8988T (cell line): ENCODE results near the gene PXMP4.

ENCODE experiments used
- DNase-seq: peaks from one replicate; pipeline ENCODE4 v3.0.0; 2011

PXMP4 gene

DNA sequence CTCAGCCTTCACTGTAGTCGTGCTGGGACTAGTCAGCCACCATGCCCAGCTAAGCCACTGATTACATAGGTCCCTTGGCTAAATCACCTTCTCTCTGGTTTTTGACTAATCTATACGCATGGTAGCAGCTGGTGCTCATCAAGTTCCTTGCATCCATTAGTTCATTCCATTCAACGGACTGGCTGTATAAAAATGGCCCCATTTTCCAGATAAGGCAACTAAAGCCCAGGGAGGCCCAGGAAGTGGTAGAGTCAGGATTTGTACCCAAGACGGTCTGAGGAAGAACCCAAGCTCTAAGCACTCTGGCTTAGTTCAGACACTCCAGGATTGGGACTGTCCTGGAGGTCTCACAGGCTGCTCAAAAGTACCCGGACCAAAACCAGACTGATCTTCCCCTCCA lies 38.8 kb downstream of the PXMP4 start:
- DNase-seq, result no peak

DNA sequence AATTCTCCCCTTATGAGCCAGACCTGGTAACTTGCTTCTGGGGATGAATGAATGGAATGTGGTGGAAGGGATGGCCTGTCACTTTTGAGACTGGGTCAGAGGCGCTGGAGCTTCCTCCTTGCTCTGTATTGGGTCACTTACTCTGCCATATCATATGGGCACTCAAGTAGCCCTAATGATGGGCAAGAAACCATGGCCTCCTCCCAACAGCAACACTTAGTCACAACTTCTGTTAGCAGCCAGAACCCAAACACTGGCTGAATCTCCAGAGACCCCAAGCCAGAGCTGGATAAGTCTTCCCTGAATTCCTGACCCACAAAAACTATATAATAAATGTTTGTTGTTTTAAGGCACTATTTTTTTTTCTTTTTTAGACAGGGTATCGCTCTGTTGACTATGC lies 39.4 kb downstream of the PXMP4 start:
- peak; percentile 14 for DNase-seq

- peak; percentile 20 for DNase-seq
Measured at GRCh38 chr20:33679758-33680485, 40.2 kb downstream of the PXMP4 start.

GRCh38 chr20:33677991-33678702 lies 42.0 kb downstream of the PXMP4 start:
- DNase-seq, result peak; percentile 26

GRCh38 chr20:33676652-33677645 lies 43.2 kb downstream of the PXMP4 start:
- DNase-seq, result peak; percentile 24

DNA sequence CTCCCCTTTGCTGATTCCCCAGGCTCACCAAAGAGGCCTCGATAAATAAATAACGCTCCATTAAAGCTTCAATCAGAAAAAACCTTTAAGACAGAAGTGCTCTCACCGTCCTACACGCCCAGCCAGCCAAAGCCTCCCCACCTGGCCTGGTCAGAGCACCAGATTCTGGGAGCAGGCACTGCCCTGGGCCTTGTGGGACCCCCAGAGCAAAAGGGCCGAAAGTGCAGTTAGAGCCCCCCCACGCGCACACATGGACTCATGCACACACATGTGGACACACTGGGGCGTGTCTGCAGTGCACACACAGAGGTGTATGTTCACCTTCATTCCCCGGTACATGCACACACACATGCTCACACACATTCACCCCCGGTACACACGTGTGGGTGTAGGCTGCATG lies 44.0 kb downstream of the PXMP4 start:
- DNase-seq, result peak; percentile 28

DNA sequence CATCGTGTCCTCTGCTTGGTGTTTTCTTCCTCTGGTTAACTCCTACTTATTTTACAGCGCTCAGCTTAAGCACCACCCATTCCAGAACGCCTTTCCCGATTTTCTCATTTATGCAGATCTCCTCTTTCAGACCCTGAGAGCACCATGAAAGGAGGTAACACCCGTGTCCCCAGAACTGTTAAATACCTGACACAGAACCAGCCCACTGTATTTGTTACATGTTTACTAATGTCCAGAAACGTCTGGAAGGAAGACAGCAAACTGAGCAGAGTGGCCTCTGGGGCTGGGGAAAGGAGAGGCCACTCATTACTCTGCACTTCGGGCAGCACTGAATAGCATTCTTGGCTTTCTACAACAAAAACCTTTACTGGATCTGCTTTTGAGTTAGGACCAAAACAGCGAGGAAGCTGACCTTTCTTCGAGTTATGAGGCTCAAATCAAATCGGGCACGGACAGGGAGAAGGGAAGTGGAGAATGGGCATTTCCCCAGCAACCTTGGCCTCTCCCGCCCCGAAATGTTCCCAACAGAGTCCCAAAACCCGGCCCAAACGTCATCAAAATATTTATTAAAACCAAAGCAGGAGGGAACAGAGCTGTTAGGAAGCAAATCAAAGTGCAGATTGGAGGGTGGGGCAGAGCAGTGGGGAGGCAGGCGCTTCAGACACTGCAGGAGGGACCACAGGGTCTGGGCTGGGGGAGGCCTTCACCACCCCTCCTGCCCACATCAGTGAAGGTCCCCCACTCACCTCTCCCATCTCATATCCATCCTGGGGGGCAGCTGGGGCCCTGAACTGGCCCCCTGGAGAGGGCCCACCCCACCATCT lies 44.8 kb downstream of the PXMP4 start:
- peak; percentile 24 for DNase-seq

- peak; percentile 94 for DNase-seq
Measured at GRCh38 chr20:33674294-33675135, 45.6 kb downstream of the PXMP4 start, which contains the start of gene NECAB3. Gene NECAB3 (minus strand): TSS chr20:33674428. CDS start chr20:33674352, 76 bp downstream.

DNA sequence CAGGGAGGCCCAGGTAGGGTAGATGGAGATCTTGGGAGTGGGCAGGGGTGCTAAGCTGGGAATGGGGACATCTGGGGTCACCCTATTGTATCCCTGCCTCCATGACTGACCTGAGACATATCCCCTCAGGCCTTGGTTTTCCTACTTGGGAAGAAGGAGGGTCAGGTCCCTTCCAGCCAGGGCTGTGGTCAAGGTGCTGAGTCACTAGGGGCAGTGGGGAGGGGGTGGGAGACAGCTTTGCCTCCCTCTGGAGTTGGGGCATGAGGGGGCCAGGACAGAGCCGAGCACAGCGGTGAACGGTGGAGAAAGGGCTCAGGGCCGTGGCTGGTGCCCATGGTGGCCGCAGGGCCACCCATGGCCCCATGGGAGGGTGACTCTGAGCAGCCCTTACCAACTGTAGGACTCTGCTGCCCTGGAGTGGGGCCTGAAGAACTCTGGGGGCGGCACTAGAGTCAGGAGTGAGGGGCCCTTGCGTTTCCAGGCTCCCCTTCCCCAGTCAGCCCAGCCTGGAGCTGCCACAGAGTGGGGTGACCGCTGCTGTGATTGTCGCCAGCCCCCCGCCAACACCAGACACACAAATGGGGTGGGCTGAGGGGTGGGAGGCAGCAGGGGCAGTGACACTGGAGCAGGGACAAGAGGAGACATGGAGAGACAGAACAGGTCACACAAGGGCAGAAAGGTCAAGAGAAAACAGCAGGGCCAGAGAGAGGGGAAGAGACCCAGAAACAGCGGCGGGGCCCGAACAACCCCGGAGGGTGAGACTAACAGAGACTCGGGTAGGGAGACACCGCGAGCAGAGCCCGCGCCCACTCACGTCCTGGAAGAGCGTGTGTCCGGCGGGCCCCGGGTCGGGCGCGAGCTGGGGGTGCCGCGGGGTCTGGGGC lies 46.5 kb downstream of the PXMP4 start:
- peak; percentile 67 for DNase-seq

DNA sequence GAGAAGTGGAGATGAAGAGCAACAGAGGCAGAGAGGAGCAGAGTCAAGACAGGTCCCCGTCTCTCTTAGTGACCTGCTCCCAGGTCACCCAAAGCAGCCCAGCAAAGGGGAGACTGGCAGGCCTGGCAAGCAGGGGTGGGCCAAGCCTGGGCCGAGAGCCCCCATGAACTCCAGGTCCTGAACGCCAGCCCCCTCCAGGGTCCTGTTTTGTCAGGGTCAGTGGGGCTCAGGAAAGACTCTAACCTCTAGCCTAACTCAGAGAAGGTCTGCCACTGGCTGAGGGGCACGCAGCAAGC lies 47.0 kb downstream of the PXMP4 start:
- DNase-seq, result peak; percentile 32

DNA sequence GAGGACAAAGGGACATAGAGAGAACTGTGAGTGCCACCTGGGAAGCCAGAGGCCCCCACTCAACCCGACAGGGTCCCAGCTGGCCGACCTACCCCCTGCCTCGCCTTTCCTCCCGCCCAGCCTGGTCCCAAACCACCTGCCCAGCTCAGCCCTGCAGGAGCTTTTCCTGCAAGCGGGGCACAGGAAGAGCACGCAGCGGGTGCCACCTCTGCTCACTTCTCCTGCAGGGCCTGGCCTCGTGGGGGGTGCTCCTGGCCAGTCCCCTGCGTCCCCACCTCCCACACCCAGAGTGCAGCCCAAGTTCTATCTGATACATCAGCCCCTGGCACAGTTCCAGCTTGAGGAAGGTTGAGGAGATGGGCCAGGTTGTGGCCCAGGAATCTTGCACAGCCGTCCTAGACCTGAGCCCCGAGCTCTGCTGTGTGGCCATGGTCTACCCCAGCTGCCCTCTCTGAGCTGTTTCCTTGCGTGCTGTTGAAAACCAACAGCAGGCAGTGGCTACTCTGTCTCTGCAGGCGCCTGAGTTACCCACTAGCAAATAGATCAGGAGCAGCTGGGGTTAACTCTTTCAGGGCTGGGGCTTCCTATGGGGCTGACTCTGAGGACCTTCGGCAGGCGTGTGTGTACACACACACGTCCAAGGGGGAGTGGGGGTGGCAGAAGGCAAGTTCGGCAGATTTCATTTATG lies 47.5 kb downstream of the PXMP4 start:
- peak; percentile 55 for DNase-seq

DNA sequence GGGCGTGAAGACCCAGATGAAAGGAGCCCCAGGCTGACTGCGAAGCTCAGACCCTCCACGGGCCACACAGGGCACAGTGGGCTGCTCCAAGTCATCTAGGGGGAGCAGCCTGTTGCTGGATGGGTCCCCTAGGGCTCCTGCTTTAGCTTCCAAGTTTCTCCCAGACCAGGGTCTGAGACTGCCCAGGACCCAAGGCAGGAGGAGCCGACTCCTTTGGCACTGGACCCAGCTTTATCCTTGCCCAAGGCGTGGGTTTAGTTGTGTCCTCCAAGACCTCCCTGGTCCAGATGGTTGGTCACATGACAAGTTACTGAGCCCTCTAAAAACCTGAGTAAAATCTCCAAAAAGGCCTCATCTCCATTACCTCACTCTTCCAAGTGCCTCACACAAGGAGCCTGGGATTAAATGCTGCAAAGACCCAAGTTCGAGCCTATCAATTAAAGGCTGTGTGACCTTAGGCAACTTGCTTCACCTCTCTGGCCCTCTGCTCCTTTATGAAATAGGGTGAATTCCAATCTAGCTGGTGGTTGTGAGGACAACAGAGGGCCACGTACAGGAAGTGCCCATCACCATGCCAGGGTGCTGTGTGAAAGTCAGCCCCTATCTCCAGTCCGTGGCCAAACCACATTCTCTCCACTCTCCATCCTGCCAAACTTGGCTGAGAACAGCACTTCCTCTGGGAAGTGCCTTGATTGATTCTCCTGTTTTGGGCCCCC lies 48.4 kb downstream of the PXMP4 start:
- DNase-seq, result peak; percentile 45

GRCh38 chr20:33670715-33671499 lies 49.2 kb downstream of the PXMP4 start:
- DNase-seq, result peak; percentile 29

DNA sequence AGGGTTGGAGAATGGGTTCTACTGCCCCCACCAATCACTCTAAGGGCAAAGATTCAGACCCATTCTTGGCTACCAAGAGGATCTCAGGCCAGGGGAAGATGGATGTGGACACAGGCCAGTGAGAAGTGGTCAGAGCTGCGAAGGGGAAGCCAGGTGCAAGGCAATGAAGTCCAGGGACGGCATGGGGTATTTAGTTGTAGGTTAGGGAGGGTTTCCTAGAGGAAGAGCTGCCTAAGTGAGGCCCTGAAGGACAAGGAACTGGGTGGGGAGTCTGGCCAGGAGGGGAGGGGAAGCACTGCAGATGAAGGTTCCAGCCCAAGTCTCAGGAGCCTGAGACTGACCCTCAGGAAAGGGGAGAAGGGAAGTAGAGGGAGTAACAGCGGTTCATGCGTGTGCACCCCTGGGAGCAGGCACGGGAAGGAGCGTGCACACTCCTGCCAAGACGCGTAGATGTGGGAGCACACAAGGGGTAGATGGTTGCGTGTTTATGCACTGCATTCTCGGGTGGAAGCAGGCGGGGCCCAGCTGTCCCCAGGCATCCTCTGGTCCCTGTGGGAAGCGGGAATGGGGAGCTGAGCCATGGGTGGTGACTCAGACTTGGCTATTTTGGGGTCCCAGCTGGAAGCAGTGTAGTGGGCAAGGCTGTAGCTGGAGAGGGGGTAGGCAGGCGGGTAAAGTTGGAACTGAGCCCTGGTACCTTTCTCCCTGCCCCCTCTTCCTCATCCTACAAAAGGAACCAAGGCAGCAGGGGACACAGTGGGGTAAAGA lies 50.1 kb downstream of the PXMP4 start:
- DNase-seq, result peak; percentile 46

- no peak for DNase-seq
Measured at GRCh38 chr20:33669224-33669623, 50.9 kb downstream of the PXMP4 start.

GRCh38 chr20:33668466-33669155 lies 51.5 kb downstream of the PXMP4 start:
- peak; percentile 35 for DNase-seq
